GM21717 (cell line): ENCODE data around the gene NCOA5.
"Not testable (repeated sequence)": the region's sequence is repeated elsewhere in the genome, so short reads cannot be mapped to it uniquely, and the experiment has no call there.

ENCODE experiments used
- ATAC-seq: cut with Tn5 transposase; IDR thresholded peaks from one replicate; pipeline ENCODE4 v1.9.1; 2021; ENCODE audit warnings: mild to moderate bottlenecking, moderate library complexity; ENCODE audit not compliant: unreplicated experiment

Gene NCOA5

GRCh38 chr20:46121184-46121930 lies 31.6 kb upstream of the NCOA5 start:
- ATAC-seq, result no peak

DNA sequence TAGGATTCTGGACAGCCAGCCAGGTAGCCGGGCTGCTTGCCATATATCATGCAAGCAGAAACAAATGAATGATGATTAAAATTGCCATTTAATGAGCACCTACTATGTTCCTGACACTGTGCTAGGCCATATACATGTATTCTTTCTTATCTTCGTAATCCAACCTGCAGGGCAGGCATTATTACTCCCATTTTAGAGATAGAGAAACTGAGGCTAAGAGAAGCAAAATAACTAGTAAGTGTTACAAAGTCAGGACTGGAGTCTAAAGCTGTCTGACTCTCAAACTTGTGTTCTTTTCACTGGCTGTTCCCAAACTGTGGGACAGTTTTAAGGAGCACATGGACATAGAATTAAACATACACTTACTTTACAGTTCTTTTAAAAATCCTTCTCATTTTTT lies 30.4 kb upstream of the NCOA5 start:
- ATAC-seq, result no peak

DNA sequence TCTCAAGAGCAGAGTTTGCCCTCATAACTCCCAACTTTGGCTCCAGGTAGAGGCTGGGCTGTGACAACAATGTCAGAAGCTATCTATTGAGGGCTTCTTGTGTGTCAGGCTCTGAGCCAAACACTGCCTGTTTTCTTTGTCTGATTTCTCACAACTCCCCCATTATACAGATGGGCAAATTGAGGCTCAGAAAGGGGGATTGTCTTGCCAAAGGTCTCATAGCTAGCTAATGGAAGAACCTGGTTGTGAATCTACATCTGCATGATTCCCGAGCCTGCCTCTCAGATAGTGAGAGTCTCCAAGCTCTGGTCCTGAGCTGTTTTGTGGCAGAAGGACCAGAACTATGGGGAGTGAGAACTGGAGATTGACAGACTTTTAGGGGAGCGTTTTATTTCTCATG lies 29.8 kb upstream of the NCOA5 start:
- no peak for ATAC-seq

DNA sequence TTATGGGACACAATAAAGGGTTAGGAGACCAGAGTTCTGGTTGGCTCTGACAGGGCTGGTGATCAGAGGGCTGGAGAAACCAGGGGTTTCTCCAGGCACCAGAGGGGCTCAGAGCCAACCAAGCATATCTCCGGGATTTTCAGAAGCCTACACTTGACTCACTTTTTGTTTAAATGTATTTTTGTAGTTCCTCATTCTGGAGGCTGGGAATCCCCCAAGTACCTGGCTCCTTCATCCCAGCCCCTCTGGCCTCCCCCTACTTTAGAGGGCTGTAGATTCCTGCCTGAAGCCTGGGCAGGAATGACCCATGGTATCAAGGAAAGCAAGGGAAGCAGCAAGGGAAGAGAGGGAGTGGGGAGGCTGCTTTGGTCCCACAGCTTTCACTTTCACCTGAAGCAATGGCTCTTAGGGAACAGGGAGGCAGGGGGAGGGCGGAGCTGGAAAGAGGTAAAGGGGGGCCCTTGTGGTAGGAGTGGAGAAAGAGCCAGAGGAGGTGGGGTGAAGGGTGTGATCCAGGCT lies 29.3 kb upstream of the NCOA5 start:
- ATAC-seq, result peak; percentile 37

- peak; percentile 23 for ATAC-seq
These were observed 28.8 kb upstream of the NCOA5 start for GRCh38 chr20:46118481-46119020.

GRCh38 chr20:46117704-46118467 lies 28.1 kb upstream of the NCOA5 start, which contains the start of gene CD40:
CD40 (plus strand) TSS chr20:46118314; CDS start chr20:46118344, 30 bp downstream.
- peak; percentile 68 for ATAC-seq

DNA sequence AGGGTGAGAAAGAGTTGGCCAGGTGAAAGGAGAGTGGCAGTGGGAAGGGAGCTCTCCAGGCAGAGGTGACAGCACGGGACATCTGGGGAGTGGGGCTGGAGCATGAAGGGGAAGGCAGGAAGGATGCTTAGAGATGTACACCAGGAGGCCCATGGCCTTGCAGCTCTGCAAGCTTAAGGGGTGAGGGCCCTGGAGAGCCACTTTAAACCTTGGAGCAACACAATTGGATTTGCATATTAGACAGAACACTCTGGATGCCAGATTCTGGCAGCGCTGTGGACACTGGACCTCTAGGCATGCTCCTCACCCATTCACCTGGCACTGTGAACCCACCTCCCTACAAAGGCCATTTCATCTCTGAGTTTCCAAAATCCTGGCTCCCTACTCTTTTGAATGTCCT lies 24.7 kb upstream of the NCOA5 start:
- ATAC-seq, result no peak

GRCh38 chr20:46113113-46113470 lies 23.3 kb upstream of the NCOA5 start:
- no peak for ATAC-seq

DNA sequence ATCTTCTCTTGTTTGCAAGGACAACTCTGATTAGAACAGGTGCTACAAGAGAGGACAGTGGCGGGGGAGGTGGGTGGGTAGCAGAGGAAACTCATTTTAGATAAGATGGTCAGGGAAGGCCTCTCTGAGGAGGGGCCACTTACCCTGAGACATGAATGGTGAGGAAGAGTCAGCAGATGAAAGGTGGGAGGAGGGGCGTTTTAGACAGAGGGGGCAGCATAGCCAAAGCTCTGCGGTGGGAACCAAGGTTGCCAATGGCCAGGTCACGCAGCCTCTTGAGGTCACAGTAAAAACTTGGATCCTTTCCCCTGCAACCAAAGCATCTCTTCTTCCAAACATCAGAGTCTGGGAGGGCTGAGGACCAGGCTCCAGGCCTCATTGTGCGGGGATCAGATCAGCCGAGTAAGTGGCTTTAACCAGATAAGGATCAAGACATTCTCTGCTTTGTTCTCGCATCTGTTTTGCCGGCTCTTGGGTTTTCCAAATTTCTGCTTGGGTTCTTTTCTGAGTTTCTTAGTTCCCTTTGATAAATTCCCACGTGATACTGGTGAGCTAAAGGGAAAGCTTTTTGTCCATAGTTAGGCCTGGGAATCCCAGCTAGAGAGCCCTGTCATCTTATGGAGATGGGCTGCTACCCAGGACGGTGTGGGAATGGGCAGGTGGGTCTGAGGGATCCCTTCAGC lies 22.8 kb upstream of the NCOA5 start:
- no peak for ATAC-seq

- no peak for ATAC-seq
These were observed 22.1 kb upstream of the NCOA5 start for GRCh38 chr20:46111836-46112212.

DNA sequence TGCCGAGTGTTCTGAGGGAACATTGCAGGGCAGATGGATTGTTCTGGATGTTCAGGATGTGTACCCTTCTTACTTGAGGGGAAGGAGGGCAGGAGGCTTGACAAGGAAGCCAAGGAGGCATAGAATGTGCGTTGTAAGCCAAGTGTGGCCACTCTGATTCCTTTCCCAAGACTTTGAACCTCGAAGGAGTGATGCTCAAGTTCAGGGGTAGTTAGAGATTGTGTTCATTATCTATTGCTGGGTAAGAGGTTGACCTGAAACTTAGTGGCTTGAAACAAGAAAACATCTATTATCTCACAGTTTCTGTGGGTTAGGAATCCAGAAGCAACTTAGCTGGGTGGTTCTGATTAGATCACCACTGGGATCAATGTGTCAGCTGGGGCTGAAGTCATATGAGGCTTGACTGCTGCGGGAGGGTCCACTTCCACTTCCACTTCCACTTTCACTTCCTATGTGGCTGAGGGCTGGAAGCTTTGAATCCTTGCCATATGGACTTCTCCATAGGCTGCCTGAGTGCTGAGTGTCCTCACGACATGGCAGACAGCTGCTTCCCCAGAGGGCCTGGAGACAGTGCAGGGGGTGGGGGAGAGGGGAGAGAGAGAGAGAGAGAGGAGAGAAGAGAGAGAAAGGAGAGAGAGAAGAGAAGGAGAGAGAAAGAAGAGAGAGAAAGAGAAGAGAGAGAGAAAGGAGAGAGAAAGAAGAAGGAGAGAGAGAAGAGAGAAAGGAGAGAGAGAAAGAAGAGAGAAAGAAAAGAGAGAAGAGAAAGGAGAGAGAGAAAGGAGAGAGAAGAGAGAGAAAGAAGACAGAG lies 21.5 kb upstream of the NCOA5 start:
- ATAC-seq, result peak; percentile 29

GRCh38 chr20:46108976-46109375 lies 19.2 kb upstream of the NCOA5 start:
- ATAC-seq, result no peak

GRCh38 chr20:46108435-46108841 lies 18.7 kb upstream of the NCOA5 start:
- peak; percentile 66 for ATAC-seq

DNA sequence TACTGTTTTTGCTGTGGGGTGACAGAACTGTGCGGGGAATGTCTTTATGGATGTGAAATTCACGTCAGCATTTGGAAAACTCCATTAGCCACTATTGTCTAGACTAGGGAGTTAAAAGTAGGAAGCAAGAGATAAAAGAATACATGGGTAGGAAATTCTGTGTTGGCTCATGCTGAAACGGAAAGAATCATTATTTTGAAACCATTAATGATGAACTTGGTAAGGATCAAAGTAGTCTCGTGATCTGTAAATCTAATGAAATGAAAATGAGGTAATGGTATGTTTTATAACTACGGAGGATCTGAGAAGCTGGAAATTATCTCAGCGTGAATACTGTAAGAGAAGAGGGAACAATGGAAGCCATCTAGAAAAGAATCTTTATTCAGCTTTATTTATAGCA lies 17.3 kb upstream of the NCOA5 start:
- no peak for ATAC-seq

DNA sequence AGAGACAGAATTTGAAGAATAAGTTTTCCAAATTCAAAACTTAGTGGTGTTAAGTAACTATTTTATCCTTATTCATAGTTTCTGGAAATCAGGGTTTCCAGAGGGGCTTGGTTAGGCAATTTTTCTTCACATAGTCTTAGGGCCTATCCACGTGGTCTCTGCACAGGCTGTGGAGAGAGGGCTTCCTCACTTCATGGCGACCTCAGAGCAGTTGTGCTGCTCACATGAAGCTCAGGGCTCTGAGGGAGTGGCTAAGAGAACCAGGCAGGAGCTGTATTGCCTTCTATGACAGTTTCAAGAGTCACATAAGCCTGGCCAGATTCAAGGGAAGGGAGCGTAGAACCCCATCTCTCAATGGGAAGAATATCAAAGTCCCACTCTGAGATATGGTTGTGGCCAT lies 14.5 kb upstream of the NCOA5 start:
- no peak for ATAC-seq

DNA sequence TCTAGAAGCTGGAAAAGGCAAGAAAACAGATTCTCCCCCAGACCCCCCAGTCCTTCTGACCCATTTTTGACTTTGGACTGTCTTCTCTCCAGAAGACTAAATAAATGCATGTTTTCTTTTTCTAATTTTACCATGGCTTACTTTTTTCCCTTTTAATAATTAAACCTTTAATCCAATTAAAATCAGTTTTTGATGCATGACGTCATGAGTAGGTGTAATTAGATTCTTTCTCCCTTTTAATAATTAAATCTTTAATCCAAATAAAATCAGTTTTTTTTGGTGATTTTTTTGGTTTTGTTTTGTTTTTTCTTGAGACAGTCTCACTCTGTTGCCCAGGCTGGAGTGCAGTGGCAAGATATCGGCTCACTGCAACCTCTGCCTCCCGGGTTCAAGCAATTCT lies 13.2 kb upstream of the NCOA5 start:
- no peak for ATAC-seq

GRCh38 chr20:46101957-46102356 lies 12.2 kb upstream of the NCOA5 start:
- no peak for ATAC-seq

DNA sequence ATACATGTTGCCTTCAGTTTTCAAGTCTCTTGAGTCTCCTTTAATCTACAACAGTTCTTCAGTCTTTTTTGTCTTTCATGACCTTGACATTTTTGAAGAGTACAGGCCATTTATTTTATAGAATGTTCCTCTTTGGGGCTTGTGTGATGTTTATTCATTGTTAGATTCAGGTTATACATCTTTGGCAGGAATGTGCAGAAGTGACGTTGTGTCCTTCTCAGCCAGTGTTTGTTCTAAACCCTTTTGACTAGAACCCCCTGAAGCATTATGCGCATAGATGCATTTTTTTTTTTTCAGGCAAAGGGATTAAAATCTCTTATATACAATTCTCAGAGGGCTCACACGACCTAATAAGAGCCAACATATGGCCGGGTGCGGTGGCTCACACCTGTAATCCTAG lies 11.2 kb upstream of the NCOA5 start:
- ATAC-seq, result no peak

DNA sequence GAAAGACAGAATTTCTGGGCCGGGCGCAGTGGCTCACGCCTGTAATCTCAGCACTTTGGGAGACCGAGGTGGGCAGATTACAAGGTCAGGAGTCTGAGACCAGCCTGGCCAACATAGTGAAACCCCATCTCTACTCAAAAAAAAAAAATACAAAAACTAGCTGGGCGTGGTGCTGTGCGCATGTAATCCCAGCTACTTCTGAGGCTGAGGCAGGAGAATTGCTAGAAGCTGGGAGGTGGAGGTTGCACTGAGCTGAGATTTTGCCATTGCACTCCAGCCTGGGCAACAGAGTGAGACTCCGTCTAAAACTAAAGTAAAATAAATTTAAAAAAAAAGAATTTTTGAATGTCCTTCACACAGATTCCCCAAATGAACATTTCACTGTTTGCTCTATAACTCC lies 10.7 kb upstream of the NCOA5 start:
- not testable (repeated sequence) for ATAC-seq

GRCh38 chr20:46099491-46100287 lies 9.9 kb upstream of the NCOA5 start:
- no peak for ATAC-seq
